HG03196 (cell line): ENCODE results near the gene VSIG10L2.
"Not testable (repeated sequence)": the region's sequence is repeated elsewhere in the genome, so short reads cannot be mapped to it uniquely, and the experiment has no call there.

Experiments
- ATAC-seq: cut with Tn5 transposase; IDR thresholded peaks from one replicate; pipeline ENCODE4 v1.9.1; 2021; ENCODE audit not compliant: unreplicated experiment

The VSIG10L2 gene

GRCh38 chr11:125959511-125959910 lies 13.7 kb downstream of the VSIG10L2 start:
- ATAC-seq = no peak

GRCh38 chr11:125959931-125960330 lies 14.1 kb downstream of the VSIG10L2 start:
- ATAC-seq = no peak

- no peak for ATAC-seq
Observed at GRCh38 chr11:125960771-125961170, 14.9 kb downstream of the VSIG10L2 start.

- ATAC-seq = no peak
Observed at GRCh38 chr11:125967515-125967914, 21.7 kb downstream of the VSIG10L2 start.

GRCh38 chr11:125968354-125968753 lies 22.5 kb downstream of the VSIG10L2 start:
- ATAC-seq = no peak

GRCh38 chr11:125971618-125972017 lies 25.8 kb downstream of the VSIG10L2 start:
- ATAC-seq = no peak

- no peak for ATAC-seq
Observed at GRCh38 chr11:125974284-125974683, 28.4 kb downstream of the VSIG10L2 start.

- ATAC-seq = no peak
Observed at GRCh38 chr11:125975634-125976033, 29.8 kb downstream of the VSIG10L2 start.

- no peak for ATAC-seq
Observed at GRCh38 chr11:125976156-125976555, 30.3 kb downstream of the VSIG10L2 start.

- ATAC-seq = no peak
Observed at GRCh38 chr11:125977333-125977732, 31.5 kb downstream of the VSIG10L2 start.

GRCh38 chr11:125978181-125978716 lies 32.4 kb downstream of the VSIG10L2 start:
- no peak for ATAC-seq

GRCh38 chr11:125978778-125979407 lies 33.0 kb downstream of the VSIG10L2 start:
- no peak for ATAC-seq

GRCh38 chr11:125979511-125979910 lies 33.7 kb downstream of the VSIG10L2 start:
- ATAC-seq = no peak

GRCh38 chr11:125980436-125980835 lies 34.6 kb downstream of the VSIG10L2 start:
- ATAC-seq = no peak

- ATAC-seq = no peak
Observed at GRCh38 chr11:125982348-125982730, 36.5 kb downstream of the VSIG10L2 start.

- not testable (repeated sequence) for ATAC-seq
Observed at GRCh38 chr11:125985956-125986355, 40.1 kb downstream of the VSIG10L2 start.

GRCh38 chr11:125987066-125987641 lies 41.3 kb downstream of the VSIG10L2 start:
- no peak for ATAC-seq

GRCh38 chr11:125990244-125990643 lies 44.4 kb downstream of the VSIG10L2 start:
- no peak for ATAC-seq

- no peak for ATAC-seq
Observed at GRCh38 chr11:125992893-125993292, 47.0 kb downstream of the VSIG10L2 start.

- ATAC-seq = no peak
Observed at GRCh38 chr11:125994509-125994908, 48.7 kb downstream of the VSIG10L2 start.

- no peak for ATAC-seq
Observed at GRCh38 chr11:125995313-125995712, 49.5 kb downstream of the VSIG10L2 start.

GRCh38 chr11:125998267-125998666 lies 52.4 kb downstream of the VSIG10L2 start:
- ATAC-seq = no peak
